Suprapubic skin (tissue), 4 donors: Measurements from ENCODE around the gene EFCAB8. TPM values are rescaled to one million over a fixed set of nuclear protein-coding genes. Genes with fewer than 3 reads are reported as not detected.

Experiments
- DNase-seq, 2 donors: peaks; one replicate each; pipeline ENCODE4 v3.0.0-alpha.2; 2019; ENCODE audit warnings: low spot score in 2 of 2
- H3K27ac ChIP-seq: fragments of 200-600 bp; sonication (generic); one replicate; pipeline ENCODE4 v1.5.1; 2019
- H3K27me3 ChIP-seq: fragments of 200-600 bp; sonication (generic); one replicate; pipeline ENCODE4 v1.5.1; 2019
- H3K36me3 ChIP-seq: fragments of 200-600 bp; sonication (generic); one replicate; pipeline ENCODE4 v1.5.1; 2019
- H3K4me1 ChIP-seq: fragments of 200-600 bp; sonication (generic); one replicate; pipeline ENCODE4 v1.5.1; 2019
- H3K4me3 ChIP-seq: fragments of 200-600 bp; sonication (generic); one replicate; pipeline ENCODE4 v1.5.1; 2019; ENCODE audit warnings: mild to moderate bottlenecking
- H3K9me3 ChIP-seq: fragments of 200-600 bp; sonication (generic); one replicate; pipeline ENCODE4 v1.5.1; 2019
- EP300 ChIP-seq: sonication (generic); formaldehyde crosslinking; IDR thresholded peaks from one replicate; pipeline ENCODE4 v1.6.1; 2017; ENCODE audit warnings: antibody characterized with exemption
- POLR2A ChIP-seq, 2 donors: fragments of 450-650 bp; IDR thresholded peaks; one replicate each; pipeline ENCODE4 v1.6.1; 2017; ENCODE audit warnings: antibody characterized with exemption in 2 of 2, mild to moderate bottlenecking in 2 of 2, moderate library complexity in 2 of 2
- POLR2AphosphoS5 ChIP-seq, 3 donors: sonication (generic); formaldehyde crosslinking; IDR thresholded peaks; one replicate each; pipeline ENCODE4 v1.6.1; 2017; ENCODE audit warnings: antibody characterized with exemption in 3 of 3
- WGBS: methylation state at CpG from one replicate; pipeline ENCODE4 v1.1.5; 2018; 5-methylcytosine and 5-hydroxymethylcytosine counted together
- total RNA-seq, 4 donors: library from RNA; depleted of rRNA; stranded (reverse); fragments of >200 nt; gene quantifications; one replicate each; pipeline ENCODE4 v1.1.0, GENCODE V29; 2016
- TF ChIP-seq, protein P1 (sequence below), 2 donors: fragments of 200-600 bp in 1 of 2; fragments of 450-650 bp in 1 of 2; sonication (generic) in 1 of 2; IDR thresholded peaks; one replicate each; pipeline ENCODE4 v1.5.1; 2016 to 2019; ENCODE audit warnings: antibody characterized with exemption in 2 of 2, mild to moderate bottlenecking in 1 of 2, moderate library complexity in 1 of 2

EFCAB8 gene
- total RNA-seq, 4 donors from 2014 or later = 0.76 to 0.89 TPM; not detected in 2

DNA sequence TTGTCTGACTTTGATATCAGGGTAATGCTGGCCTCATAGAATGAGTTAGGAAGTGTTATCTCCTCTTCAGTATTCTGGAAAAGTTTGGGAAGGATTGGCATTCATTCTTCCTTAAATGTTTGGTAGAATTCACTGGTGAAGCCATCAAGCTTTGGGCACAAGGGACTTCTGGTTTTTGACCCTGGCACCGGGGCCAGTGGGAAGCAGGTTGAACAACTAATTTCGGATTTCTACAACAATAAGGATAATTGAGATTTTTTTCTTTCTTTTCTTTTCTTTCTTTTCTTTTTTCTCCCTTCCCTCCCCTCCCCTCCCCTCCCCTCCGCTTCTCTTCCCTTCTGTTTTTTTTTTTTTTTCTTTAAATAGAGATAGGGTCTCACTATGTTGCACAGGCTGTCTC, 70.4 kb downstream of the EFCAB8 start:
- Histone ChIP-seq H3K27ac (no peak overlapping the region), H3K4me3 (no peak overlapping the region), H3K27me3 (no peaks in the 10 kb centered on the region), H3K9me3 (no peaks in the 10 kb centered on the region), H3K36me3 (no peaks in the 10 kb centered on the region), H3K4me1 (no peaks in the 10 kb centered on the region)
- no peak for DNase-seq
- TF ChIP-seq EP300 (no peak), POLR2AphosphoS5 (IDR thresholded peaks at IDR 0.05) (no peak), POLR2A (IDR thresholded peaks at IDR 0.05) (no peak)
- TF ChIP-seq, protein P1, sequence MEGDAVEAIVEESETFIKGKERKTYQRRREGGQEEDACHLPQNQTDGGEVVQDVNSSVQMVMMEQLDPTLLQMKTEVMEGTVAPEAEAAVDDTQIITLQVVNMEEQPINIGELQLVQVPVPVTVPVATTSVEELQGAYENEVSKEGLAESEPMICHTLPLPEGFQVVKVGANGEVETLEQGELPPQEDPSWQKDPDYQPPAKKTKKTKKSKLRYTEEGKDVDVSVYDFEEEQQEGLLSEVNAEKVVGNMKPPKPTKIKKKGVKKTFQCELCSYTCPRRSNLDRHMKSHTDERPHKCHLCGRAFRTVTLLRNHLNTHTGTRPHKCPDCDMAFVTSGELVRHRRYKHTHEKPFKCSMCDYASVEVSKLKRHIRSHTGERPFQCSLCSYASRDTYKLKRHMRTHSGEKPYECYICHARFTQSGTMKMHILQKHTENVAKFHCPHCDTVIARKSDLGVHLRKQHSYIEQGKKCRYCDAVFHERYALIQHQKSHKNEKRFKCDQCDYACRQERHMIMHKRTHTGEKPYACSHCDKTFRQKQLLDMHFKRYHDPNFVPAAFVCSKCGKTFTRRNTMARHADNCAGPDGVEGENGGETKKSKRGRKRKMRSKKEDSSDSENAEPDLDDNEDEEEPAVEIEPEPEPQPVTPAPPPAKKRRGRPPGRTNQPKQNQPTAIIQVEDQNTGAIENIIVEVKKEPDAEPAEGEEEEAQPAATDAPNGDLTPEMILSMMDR (IDR thresholded peaks at IDR 0.05) = no peak
- WGBS = 85% methylated on average over 3 of the region's 3 CpGs

DNA sequence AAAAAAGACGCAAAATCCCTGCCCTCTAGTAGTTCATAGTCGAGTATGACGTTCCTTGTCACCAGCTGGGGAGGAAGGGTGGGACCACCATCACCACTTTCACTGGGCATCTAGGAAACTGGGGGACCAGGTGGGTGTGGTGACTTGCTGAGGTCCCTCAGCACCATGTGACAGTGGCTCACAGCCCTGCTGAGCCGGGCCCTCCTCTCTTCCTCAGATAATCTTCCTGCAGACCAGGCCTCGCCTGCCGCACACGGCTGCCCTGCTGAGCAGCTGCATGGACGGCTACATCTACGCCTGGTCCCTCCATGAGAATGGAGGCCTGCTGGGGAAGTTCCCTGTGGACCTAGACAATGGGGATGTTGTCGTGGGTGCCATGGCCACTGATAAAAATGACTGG, 71.5 kb downstream of the EFCAB8 start:
- Histone ChIP-seq H3K27ac (no peak overlapping the region), H3K4me3 (no peak overlapping the region), H3K36me3 (no peaks in the 10 kb centered on the region), H3K27me3 (no peaks in the 10 kb centered on the region), H3K9me3 (no peaks in the 10 kb centered on the region), H3K4me1 (no peaks in the 10 kb centered on the region)
- TF ChIP-seq, protein P1 (IDR thresholded peaks at IDR 0.05) = no peak
- TF ChIP-seq POLR2AphosphoS5 (IDR thresholded peaks at IDR 0.05) = no peak
- TF ChIP-seq EP300 = no peak
- no peak for TF ChIP-seq POLR2A (IDR thresholded peaks at IDR 0.05)
- DNase-seq = no peak
- 84% methylated on average over 6 of the region's 10 CpGs for WGBS

DNA sequence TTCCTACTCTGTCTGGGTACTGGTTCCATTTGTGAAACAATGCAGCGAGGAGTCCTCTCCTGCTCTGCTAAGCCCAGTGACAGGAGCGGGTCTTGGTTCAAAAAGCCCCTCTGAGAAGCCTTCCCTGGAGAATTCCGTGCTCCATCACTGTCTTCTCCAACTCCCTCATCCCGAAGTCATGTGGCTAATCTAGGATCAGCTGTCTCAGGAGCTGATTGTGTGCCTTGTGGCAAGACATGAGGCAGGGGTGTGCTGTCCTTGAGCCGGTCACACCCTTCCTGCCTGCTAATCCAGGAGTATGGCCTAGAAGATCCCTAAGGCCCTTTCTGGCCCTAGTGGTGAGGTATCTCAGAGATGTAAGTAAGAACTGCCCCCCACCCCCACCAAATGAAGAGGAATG, 72.0 kb downstream of the EFCAB8 start:
- H3K27me3 ChIP-seq = no peaks in the 10 kb centered on the region
- DNase-seq = no peak
- no peak overlapping the region for H3K27ac ChIP-seq
- 93% methylated on average over 4 of the region's 5 CpGs for WGBS
- no peaks in the 10 kb centered on the region for H3K36me3 ChIP-seq
- H3K9me3 ChIP-seq = no peaks in the 10 kb centered on the region
- TF ChIP-seq EP300 (no peak), POLR2A (IDR thresholded peaks at IDR 0.05) (no peak), POLR2AphosphoS5 (IDR thresholded peaks at IDR 0.05) (no peak)
- TF ChIP-seq, protein P1 (IDR thresholded peaks at IDR 0.05) = no peak
- no peaks in the 10 kb centered on the region for H3K4me1 ChIP-seq
- no peak overlapping the region for H3K4me3 ChIP-seq

DNA sequence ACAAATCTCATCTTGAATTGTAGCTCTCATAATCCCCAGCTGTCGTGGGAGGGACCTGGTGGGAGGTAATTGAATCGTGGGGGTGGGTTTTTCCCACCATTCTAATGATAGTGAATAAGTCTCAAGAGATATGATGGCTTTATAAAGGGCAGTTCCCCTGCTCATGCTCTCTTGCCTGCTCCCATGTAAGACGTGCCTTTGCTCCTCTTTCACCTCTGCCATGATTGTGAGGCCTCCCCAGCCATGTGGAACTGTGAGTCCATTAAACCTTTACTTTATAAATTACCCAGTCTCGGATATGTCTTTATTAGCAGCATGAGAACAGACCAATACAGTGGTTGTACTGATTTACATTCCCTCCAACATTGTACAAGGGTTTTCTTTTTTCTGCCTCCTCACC, 75.9 kb downstream of the EFCAB8 start:
- H3K27ac ChIP-seq = no peak overlapping the region
- no peaks in the 10 kb centered on the region for H3K4me1 ChIP-seq
- DNase-seq = no peak
- H3K27me3 ChIP-seq = no peaks in the 10 kb centered on the region
- TF ChIP-seq POLR2AphosphoS5 (IDR thresholded peaks at IDR 0.05) (no peak), EP300 (no peak), POLR2A (IDR thresholded peaks at IDR 0.05) (no peak)
- TF ChIP-seq, protein P1 (IDR thresholded peaks at IDR 0.05) = no peak
- no peaks in the 10 kb centered on the region for H3K36me3 ChIP-seq
- 78% methylated on average over 4 of the region's 4 CpGs for WGBS
- peaks cover 6% of the 10 kb centered on the region for H3K9me3 ChIP-seq
- H3K4me3 ChIP-seq = no peak overlapping the region

DNA sequence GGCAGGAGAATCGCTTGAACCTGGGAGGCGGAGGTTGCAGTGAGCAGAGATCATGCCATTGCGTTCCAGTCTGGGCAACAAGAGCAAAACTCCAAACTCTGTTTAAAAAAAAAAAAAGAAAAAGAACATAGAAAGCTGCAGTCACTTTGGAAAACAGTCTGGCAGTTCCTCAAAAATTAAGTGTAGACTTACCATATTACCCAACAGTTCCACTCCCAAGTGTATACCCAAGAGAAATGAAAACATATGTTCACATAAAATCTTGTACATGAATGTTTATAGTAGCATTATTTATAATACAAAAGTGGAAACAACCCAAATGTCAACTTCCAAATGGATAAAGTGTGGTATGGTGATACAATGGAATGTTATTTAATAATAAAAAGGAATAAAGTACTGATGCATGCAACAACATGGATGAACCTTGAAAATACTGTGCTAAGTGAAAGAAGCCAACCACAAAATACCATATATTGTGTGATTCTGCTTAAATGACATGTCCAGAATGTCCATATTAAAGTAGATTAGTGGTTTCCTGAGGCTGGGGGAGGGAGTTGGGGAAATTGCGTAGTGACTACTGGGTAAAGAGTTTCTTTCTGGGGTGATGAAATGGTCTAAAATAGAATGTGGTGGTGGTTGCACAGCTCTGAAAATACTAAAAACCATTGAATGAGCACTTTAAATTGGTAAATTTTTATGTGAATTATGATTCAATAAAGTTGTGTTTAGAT, 82.6 kb downstream of the EFCAB8 start:
- 64% methylated on average over 4 of the region's 4 CpGs for whole genome bisulfite sequencing

More for the DNA sequence above, 82.6 kb downstream of the EFCAB8 start:
- H3K27me3 ChIP-seq = no peaks in the 10 kb centered on the region
- no peaks in the 10 kb centered on the region for H3K36me3 ChIP-seq
- H3K4me1 ChIP-seq = no peaks in the 10 kb centered on the region
- no peak overlapping the region for H3K27ac ChIP-seq
- H3K9me3 ChIP-seq = peaks cover 6% of the 10 kb centered on the region
- no peak overlapping the region for H3K4me3 ChIP-seq
- DNase-seq = no peak
- no peak for TF ChIP-seq POLR2A (IDR thresholded peaks at IDR 0.05)
- TF ChIP-seq, protein P1 (IDR thresholded peaks at IDR 0.05) = no peak
- no peak for TF ChIP-seq POLR2AphosphoS5 (IDR thresholded peaks at IDR 0.05)
